K562 (cell line): ENCODE data around the gene GFI1B. TPM values are rescaled to one million over a fixed set of nuclear protein-coding genes. Genes with fewer than 3 reads are reported as not detected.

ENCODE experiments used
- ATF6 ChIP-seq: sonication (generic); formaldehyde crosslinking; IDR thresholded peaks from 2 replicates; pipeline ENCODE4 v1.4.0; 2020; ENCODE audit warnings: mild to moderate bottlenecking, missing genetic modification reagents
- CBFA2T2 ChIP-seq: fragments of 450-650 bp; conservative IDR thresholded peaks from 2 replicates; pipeline ENCODE4 v1.6.1; 2017; ENCODE audit warnings: mild to moderate bottlenecking
- CHAMP1 ChIP-seq: fragments of 450-650 bp; IDR thresholded peaks from 2 replicates; pipeline ENCODE4 v1.6.1; 2016; ENCODE audit warnings: mild to moderate bottlenecking
- CREM ChIP-seq: IDR thresholded peaks from 2 replicates; pipeline ENCODE4 v1.6.1; 2014; ENCODE audit warnings: antibody characterized with exemption, low read depth
- E2F5 ChIP-seq: sonication (generic); formaldehyde crosslinking; IDR thresholded peaks from 2 replicates; pipeline ENCODE4 v1.8.0; 2022; ENCODE audit warnings: mild to moderate bottlenecking, missing genetic modification reagents
- EGR1 ChIP-seq: fragments of 450-650 bp; conservative IDR thresholded peaks from 2 replicates; pipeline ENCODE4 v1.6.1; 2017; ENCODE audit warnings: mild to moderate bottlenecking
- ELK1 ChIP-seq: sonication (generic); formaldehyde crosslinking; IDR thresholded peaks from 2 replicates; pipeline ENCODE4 v1.8.1; 2022; ENCODE audit warnings: missing genetic modification reagents
- EP300 ChIP-seq: IDR thresholded peaks from 2 replicates; pipeline ENCODE4 v1.6.1; 2012; ENCODE audit warnings: low read length, improper control_type of control experiment
- EP400 ChIP-seq: fragments of 450-650 bp; IDR thresholded peaks from 2 replicates; pipeline ENCODE4 v1.6.1; 2017; ENCODE audit warnings: antibody characterized with exemption, mild to moderate bottlenecking, moderate library complexity
- HDAC1 ChIP-seq, 2 experiments: fragments of 450-650 bp; IDR thresholded peaks; 2 replicates each; pipeline ENCODE4 v1.6.1; 2016 to 2017; ENCODE audit warnings: inconsistent platforms in 1 of 2, mild to moderate bottlenecking in 1 of 2, moderate library complexity in 1 of 2
- NFIC ChIP-seq: fragments of 450-650 bp; IDR thresholded peaks from 2 replicates; pipeline ENCODE4 v1.6.1; 2017; ENCODE audit warnings: mild to moderate bottlenecking, inconsistent platforms
- PBX2 ChIP-seq, 2 experiments: IDR thresholded peaks in 1 of 2; conservative IDR thresholded peaks in 1 of 2; 2 replicates each; pipeline ENCODE4 v1.6.1; 2016; ENCODE audit warnings: low read depth in 2 of 2, mild to moderate bottlenecking in 1 of 2, missing compliant biosample characterization in 1 of 2, missing genetic modification characterization in 1 of 2, moderate library complexity in 1 of 2
- RBM25 ChIP-seq: fragments of 200-400 bp; formaldehyde crosslinking; IDR thresholded peaks from 2 replicates; pipeline ENCODE4 v1.6.1; 2018; ENCODE audit warnings: low read length, low read depth, moderate library complexity; ENCODE audit not compliant: severe bottlenecking
- SIN3A ChIP-seq, 2 experiments: fragments of 150-350 bp in 1 of 2; IDR thresholded peaks; 2 replicates each; pipeline ENCODE4 v1.6.1; 2011 to 2016; ENCODE audit warnings: borderline replicate concordance in 2 of 2, low read depth in 2 of 2, low read length in 2 of 2, mild to moderate bottlenecking in 2 of 2, moderate library complexity in 2 of 2; ENCODE audit not compliant: control insufficient read depth in 1 of 2
- XRCC4 ChIP-seq: IDR thresholded peaks from one replicate; pipeline ENCODE4 v1.6.1; 2011; ENCODE audit not compliant: insufficient read depth, insufficient read length; ENCODE audit errors: extremely low read depth
- ZC3H4 ChIP-seq: sonication (generic); formaldehyde crosslinking; IDR thresholded peaks from 2 replicates; pipeline ENCODE4 v1.9.0; 2021; ENCODE audit warnings: missing genetic modification reagents, borderline replicate concordance
- ZNF212 ChIP-seq: fragments of 450-650 bp; formaldehyde crosslinking; IDR thresholded peaks from 2 replicates; pipeline ENCODE4 v1.4.0; 2020; ENCODE audit warnings: mild to moderate bottlenecking
- ZNF57 ChIP-seq: fragments of 450-650 bp; formaldehyde crosslinking; IDR thresholded peaks from 2 replicates; pipeline ENCODE4 v1.4.0; 2020; ENCODE audit warnings: mild to moderate bottlenecking, moderate library complexity
- polyA plus RNA-seq, 8 experiments: library from polyadenylated mRNA; depleted of rRNA in 4 of 8; stranded (reverse) in 5 of 8; unstranded in 3 of 8; fragments of >200 nt; fragmentation: Nextera tagmentation in 2 of 8; fragmentation: Illumina TruSeq in 1 of 8; extraction: Ambion mirVana in 2 of 8; extraction: Trizol in 1 of 8; gene quantifications; 2 replicates each; pipeline versions ENCODE4 v1.2.1 to v1.2.3, GENCODE V29; 2011 to 2014; ENCODE audit warnings: inconsistent platforms in 1 of 8, missing spikeins in 1 of 8
- total RNA-seq, 7 experiments: library from RNA; depleted of rRNA in 6 of 7; stranded (reverse); fragments of >200 nt in 6 of 7; fragmentation: Illumina TruSeq in 2 of 7; extraction: Trizol in 2 of 7; gene quantifications; 2 replicates each; pipeline versions ENCODE4 v1.2.1 to v1.2.3, GENCODE V29; 2011 to 2021; ENCODE audit warnings: low replicate concordance in 1 of 7
- TF ChIP-seq, protein P1 (sequence below): sonication (generic); formaldehyde crosslinking; IDR thresholded peaks from 2 replicates; pipeline ENCODE4 v1.8.0; 2022; ENCODE audit warnings: mild to moderate bottlenecking, missing genetic modification reagents

Gene GFI1B
- total and polyA plus RNA-seq, 9 of the 15 experiments (the other 6 are each of a cell fraction or from before 2014, with no cell fraction given), result 8.0 to 75.7 (median 34.5) TPM

- no peak for TF ChIP-seq CHAMP1
- TF ChIP-seq CBFA2T2, result peak; percentile 60
- TF ChIP-seq SIN3A (IDR thresholded peaks at IDR 0.05; ENCODE audit: borderline replicate concordance in 2 of 2, control insufficient read depth in 1 of 2, low read depth in 2 of 2, low read length in 2 of 2), result no peak
- no peak for TF ChIP-seq ZC3H4
- TF ChIP-seq ZNF212, result no peak
- 0 out of 2 replicates have a peak, but pooled peaks have one; percentile 20 for TF ChIP-seq NFIC
- TF ChIP-seq EGR1, result peak; percentile 38; the same call in 1 of the 2 replicates
- TF ChIP-seq ATF6, result no peak
- TF ChIP-seq, protein P1, sequence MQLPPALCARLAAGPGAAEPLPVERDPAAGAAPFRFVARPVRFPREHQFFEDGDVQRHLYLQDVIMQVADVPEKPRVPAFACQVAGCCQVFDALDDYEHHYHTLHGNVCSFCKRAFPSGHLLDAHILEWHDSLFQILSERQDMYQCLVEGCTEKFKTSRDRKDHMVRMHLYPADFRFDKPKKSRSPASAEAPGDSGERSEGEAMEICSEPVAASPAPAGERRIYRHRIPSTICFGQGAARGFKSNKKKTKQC (CRISPR knock-in tag), result no peak
- TF ChIP-seq ELK1 (CRISPR knock-in tag), result no peak
- 0 out of 4 replicates have a peak, but pooled peaks of 1 of the 2 experiments have one; percentile 26 for TF ChIP-seq HDAC1 (IDR thresholded peaks at IDR 0.05)
- TF ChIP-seq EP400, result no peak
- TF ChIP-seq E2F5 (CRISPR knock-in tag), result no peak
- TF ChIP-seq RBM25, result no peak
- no peak for TF ChIP-seq PBX2 (CRISPR knock-in tag; IDR thresholded peaks at IDR 0.05; ENCODE audit: low read depth)
- TF ChIP-seq PBX2 (tag; conservative IDR thresholded peaks at IDR 0.05; ENCODE audit: low read depth), result 0 out of 2 replicates have a peak, but pooled peaks have one; percentile 11
- peak; percentile 75; the same call in 1 of the 2 replicates for TF ChIP-seq EP300
- TF ChIP-seq CREM, result no peak
- TF ChIP-seq XRCC4, result no peak
- no peak for TF ChIP-seq ZNF57
Measured at GRCh38 chr9:133003071-133003461, 24.6 kb downstream of the GFI1B start (continued).
